Measurements from ENCODE around the gene STK33.
A peak's percentile ranks its signal among the peaks of the same experiment; 100 is the strongest.

STK33 gene

DNA sequence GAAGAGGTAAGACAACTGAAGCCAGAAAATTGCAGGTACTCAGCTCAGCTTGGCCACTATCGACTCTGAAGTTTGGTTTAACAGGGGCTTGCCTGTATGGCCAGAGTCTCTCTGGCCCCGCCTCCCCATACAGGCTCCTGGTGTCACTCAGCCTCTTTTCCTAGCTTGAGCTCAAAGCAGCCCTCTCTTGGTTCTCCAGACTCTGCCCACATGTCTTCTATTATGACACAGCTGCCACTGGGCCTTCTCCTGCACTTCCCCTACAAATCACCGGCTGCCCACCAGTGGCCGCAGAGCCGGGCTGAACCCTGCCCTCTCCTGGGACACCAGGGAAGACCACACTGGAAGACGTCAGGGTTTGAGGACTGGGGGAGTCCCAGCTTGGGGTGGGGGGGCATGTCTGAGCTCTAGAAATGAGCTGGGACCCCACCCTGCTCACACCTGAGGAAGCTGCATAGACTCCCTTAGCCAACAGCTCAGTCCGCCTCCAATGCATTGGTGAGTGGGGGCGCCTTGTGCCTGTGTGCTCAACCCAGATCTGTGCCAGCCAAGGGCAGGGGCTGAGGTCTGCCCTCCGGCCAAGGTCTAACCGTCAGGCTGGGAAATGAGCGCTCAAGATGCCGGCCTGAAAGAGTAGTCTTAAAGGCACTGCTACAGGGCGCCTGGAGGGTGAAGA lies 236.0 kb downstream of the STK33 start:
- DNase-seq, result no peak

DNA sequence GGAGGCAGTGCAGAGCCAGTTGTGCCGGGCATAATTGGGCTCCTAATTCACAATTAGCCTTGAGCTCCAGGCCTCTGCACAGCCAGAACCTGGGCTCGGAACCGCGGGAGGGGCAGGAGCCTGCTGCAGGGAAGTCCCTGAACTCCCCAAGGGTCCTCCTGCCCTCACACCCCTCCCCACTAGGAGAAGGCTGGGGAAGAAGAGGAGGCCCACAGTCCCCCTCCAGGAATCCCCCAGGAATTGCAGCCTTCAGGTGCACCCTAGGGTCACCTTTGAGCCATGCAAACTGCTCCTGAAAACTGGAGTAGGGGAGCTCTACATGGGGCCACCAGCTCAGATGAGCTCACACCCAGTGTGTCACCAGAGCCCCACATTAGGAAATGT lies 236.5 kb downstream of the STK33 start:
- no peak for DNase-seq

DNA sequence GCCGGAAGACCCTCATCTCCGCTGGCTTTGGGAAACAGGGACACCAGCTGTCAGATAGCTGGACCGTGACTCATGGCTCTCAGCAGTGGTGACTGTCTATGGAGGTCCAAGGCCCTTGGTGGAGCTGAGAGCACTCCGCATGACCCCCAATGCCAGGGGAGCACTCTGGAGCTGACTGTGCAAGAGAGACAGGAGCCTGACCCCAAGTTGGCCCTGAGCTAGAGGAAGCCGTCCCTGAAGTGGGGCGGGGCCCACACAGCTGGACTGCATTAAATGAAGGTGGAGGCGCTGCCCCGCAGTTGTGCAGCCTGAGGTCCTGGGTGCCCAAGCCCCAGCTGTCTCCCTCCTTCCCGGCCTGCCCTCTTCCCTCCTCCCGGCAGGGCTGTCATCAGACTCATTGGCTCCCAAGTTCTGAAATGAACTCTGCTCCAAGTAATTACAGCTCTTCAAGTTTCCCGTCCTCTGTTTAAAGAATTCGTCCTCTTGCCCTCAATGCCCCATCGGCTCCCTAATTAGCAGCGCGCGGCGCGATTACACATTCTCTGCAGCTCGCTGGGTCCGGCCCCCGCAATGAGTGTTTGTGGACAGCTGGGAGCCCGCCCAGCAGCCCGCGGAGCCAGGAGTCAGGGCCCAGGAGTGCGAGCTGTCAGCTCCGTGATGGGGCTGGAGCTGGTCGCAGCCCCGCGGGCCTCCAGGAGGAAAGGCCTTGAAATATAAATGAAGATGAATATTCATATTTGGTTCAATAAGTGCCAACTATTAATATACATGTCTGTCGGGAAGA lies 237.1 kb downstream of the STK33 start:
- peak in 30 of 56 donors; percentile 4 to 73 (median 23) for DNase-seq

DNA sequence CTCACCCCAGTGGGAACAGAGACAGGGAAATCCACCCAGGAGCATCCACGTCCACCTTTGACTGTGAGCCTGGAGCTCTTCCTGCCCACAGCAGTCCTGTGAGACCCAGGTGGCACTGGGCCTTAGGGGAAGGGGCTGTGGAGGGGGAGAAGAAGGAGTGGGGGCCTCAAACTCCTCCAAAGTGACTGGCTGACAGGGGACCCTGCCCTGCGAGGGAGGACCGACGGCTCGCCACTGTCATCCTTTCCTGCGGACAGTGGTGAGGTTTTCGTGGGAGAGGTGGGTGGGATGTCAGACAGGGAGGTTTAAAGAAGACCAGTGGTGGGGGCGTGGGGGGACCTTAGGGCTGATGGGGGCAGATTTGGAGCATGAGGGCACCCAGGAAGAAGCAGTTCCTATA lies 237.8 kb downstream of the STK33 start:
- no peak for DNase-seq

DNA sequence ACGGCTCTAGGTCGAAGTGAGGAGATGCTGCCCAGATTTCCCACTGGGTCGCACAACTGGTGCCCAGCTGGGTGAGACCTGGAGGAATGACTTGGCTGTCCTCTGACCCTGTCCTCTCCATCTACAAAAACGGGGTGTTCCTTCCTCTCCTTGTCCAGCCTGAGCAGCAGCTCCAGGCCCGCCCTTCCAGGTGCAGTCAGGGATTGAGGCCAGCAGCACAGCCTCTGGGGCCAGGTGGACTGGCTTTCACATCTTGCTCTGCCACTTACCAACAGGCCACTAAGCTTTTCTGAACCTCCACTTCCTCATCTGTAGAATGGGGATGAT lies 238.6 kb downstream of the STK33 start:
- no peak for DNase-seq

DNA sequence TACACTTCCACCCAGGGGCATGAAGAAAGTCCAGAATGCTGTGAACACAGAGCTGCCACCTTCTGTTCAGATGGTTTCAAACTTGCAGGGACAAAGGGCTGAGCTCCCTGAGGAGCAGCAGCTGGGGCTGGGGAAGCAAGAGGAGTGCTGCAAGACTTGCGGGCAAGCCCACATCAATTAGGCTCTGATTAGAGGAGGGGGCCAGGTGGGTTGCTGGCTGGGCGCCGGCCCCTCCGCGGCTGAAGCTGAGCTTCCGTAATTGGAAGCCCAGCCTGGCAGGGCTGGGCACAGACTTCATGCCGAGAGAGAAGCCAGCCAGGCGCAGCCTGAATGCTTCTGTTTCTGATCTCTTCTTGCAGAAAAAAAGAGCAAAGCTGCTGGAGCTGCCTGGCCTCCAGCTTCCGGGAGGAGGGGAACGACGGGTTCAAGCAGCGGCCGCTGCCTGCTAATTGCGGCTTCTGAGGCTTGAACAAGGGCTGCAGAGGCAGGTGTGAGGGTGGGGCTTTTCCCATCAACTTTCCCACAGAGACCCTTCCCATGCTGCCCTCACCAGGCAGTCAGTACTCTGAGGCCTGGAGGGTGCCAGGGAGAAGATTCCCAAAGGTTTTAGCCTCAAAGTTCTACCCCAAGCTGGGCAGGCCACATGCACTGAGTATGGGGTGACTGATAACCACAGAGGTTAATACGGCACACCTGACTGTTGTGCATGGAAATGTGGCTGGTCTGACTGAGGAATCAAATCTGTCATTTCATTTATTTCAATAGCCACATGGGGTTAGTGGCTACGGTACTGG lies 239.2 kb downstream of the STK33 start:
- DNase-seq, result peak in 30 of 56 donors; percentile 7 to 66 (median 30)

DNA sequence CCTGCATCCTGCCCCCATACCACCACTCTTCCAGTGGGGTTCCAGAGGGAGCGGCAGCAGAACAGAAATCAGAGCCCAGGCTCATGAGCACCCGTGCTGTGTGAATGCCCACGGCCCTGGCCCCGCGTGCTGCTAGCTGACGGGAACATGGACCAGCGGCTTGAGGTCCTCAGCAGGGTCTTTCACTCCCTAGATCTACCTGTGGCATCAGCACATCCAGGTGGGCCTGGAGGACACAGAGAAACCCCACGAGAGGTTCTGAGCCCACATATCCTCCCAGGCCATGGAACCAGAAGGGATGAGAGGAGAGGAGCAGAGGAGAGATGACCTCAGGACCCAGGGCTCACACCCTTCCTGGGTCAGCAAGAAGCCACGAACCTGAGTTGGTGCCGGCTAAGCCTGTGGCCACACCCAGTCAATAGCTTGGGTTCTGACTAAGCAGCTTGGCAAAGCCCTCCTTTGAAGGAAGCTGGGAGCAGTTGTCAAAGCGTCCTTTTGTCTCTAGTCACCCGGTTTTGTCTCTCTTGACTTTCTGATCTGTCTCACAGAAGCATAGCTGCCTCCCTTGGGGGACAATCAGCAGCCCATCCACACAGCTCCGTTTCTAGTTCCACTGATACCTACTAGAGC lies 241.0 kb downstream of the STK33 start:
- DNase-seq, result no peak

DNA sequence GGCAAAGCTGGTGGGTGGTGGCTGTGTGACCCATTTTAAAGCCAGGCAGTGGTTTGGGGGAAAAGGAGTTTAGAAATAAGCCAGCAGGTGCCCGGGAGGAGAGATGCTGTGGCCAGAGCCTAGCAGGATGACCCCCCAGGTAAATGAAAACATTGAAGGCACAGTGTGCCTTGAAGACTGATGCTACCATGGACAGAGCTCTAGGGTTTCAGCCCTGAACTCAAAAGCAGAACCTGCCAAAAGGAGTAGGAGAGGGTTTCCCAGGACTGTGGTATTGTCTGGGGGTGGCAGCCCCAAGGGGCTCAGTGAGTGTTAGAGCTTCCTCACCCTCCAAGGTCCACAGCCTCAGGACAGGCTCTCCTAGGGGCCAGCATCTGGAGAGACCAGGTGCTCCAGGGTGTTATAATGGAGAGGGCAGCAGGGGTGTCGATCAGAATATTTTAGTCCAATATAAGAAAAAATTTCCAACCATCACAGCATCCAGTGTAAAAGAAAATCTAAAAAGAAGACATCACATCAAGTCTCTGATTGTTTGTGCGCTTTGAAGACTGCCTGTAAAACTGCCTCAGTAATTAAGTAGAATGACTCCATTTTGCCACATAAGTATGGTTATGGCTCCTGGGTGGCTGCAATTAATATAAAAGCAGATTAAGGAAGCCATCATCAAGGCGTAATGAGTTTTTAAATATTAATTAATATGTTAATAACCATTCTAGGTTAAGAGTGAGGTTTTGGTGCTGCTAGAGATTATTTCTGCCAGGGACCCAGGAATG lies 241.7 kb downstream of the STK33 start:
- DNase-seq, result no peak

DNA sequence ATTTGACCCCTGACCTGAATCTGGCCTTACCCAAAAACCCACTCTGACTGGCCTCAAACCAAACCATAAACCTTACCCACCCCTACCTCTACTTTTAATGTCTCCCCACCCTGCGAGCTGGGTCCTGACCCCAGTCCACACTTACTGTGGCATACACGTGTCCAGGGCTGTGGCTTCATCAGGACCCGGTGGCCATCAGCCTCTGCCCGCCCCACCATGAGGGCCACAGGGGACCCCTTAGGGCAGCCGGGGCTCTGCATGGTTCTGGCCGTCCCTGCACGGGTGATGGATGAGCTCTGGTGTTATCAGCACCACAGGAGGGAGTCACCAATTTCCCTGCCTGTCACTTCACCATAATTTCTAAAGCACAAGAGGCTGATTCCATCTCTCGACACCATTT lies 242.8 kb downstream of the STK33 start:
- DNase-seq, result no peak

DNA sequence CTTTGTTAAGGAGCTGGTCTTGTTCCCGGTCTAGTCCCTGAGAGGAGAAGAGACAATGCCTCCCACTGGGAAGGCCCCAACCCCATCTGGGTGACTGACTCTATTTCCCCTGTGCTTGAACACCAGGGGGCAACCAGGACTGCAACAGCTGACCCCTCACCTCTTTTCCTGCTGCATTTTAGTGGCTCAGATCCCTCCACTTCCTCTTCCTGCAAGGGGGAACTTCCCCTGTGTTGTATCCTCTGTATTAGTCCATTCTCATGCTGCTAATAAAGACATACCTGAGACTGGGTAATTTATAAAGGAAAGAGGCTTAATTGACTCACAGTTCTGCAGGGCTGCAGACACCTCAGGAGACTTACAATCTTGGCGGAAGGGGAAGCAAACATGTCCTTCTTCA lies 246.1 kb downstream of the STK33 start:
- DNase-seq, result no peak

DNA sequence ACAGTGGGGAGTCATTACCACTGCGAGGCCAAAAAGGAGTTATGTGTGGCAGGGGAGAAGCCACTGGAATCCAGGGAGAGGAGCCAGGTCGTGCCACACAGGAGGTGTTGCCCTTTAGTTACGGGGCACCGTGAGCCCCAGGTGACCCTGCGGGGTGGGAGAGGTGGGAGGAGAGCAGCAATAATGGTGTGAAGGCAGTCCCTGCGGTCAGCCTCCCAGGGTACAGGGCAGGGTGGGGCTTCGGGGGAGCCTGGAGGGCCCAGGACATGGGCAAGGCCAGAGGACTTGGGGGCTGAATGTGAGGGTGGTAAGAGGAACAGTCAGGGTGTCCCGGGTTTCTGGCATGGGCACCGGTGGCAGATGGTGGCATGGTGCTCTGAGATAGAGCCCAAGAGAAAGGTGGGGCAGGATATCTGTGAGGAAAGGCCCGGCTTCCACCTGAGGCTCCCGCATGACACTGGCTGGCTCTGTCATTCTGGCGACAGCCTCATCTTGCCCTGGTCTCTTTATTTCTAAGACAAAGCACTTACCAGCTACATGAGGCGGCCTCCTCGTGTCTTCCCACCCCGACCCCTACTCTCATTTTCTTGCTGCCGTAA lies 247.8 kb downstream of the STK33 start:
- no peak for DNase-seq

DNA sequence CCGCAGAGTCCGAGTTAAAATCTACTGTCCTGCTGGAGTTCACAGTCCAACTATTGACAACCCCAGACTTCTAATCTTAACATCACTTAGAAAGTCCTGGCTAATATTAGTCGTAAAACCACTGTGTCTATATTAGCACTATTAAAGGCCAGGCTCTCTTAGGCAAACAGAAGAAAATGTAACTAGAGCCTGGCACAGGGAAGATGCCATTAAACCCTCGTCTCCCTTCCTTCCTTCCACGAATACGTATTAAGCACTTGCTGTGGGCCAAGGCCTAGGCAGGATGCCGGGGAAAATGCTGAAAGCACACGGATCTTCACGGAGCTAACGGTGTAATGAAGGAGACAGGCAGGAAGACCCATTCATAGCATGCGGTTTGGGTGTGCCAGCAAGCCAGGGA lies 248.8 kb downstream of the STK33 start:
- DNase-seq, result no peak

DNA sequence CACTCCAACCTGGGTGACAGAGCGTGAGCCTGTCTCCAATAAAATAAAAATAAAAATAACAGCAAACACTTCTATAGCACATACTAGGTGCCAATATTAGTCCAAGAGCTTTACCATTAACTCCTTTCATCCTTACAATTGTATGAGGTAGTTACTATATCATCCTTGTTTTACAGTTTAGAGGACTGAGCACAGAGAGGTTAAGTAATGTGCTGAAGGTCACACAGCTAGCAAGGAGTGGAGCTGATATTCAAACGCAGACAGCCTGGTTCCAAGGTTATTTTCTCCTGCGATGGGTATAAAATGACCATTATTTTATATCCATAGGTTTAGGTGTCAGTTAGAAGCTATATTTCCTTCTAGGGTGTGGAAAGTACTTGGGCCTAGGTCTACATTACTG lies 249.7 kb downstream of the STK33 start:
- no peak for DNase-seq

DNA sequence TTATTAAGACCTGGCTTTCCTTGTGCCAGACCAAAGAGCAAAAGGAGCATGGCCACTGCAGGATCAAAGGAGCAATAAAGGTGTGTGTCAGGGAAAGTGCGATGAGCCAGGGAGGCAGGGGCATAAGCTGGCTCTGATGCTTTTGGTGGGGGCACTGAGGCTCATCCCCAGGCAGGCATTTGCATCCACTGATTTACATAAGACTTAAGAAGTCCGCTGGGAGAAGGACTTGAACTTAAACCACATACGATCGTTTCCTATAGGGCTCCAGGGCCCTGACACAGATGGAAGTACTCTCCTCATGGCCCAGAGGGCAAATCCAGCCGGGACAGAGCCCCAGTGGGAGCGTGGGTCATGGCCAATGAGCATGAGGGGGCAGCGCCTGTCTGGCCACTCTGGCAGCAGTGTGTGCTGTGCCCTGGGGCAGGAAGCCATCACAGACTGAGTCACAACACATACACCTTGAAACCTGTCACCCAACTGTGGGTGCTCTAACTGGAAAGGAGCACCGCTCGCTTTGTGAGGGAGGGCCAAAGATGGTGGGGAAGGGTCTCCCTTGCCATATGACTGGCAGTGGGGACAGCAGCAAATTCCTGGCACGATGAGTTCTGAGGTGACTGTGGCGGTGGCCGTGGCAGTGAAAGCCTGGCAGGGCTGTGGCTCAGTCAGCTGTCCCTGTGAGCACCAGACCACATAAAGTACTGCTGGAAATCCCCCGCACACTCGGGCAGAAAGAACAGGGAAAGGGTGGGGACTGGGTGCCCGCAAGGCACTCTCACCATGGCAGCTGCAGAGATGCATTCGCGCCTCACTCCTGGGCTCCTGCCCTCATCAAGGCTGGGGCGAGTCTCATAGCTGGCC lies 251.0 kb downstream of the STK33 start:
- DNase-seq, result no peak

DNA sequence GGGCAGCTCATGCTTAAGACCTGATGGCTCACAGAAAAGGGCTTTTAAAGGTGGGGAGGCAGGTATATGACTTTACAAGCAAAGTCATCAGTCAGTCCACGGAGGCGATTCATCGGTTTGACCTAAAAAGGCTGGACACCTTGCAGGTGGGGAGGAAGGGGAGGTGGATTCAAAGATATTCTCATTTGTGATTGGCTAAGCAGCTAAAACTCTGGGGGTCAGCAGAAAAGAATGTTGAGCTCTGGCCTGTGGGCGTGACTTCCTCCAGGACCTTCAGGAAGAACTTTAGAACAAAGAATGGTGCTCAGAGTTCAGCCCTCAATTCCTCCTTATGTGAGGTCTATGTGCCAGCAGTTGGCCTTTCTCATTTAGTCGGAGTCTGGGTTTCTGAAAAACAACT lies 252.0 kb downstream of the STK33 start:
- DNase-seq, result no peak

Data from nucleus accumbens (tissue), 56 donors.